HCT116 (cell line): ENCODE data around the gene CFAP97D1. TPM values are rescaled to one million over a fixed set of nuclear protein-coding genes. Genes with fewer than 3 reads are reported as not detected.

ENCODE experiments used
- ATAC-seq: fragments of 200-7000 bp; cut with Tn5 transposase; 2 replicates; pipeline ENCODE4 v1.9.1; 2020; ENCODE audit warnings: mild to moderate bottlenecking, moderate library complexity
- BruUV-seq: library from RNA; stranded (reverse); fragments of 400-500 nt; replicated peaks from 2 replicates; lab custom pipeline; 2021; lab: Mats Ljungman, UMichigan
- CTCF ChIA-PET: fragments of 300-600 bp; sonication (Branson Sonifier 250); formaldehyde crosslinking; loops from one replicate; lab custom pipeline; 2021; ENCODE audit warnings: antibody characterized with exemption; lab: Charles Lee
- POLR2A ChIA-PET: fragments of 300-600, 350-600 bp; sonication (Branson Sonifier 250); formaldehyde crosslinking; loops from one replicate; lab custom pipeline; 2021; ENCODE audit warnings: antibody characterized with exemption; lab: Charles Lee
- RAD21 ChIA-PET, 2 experiments: fragments of 300-600 bp; sonication (Branson Sonifier 250); formaldehyde crosslinking; loops; one replicate each; lab custom pipeline; 2023; ENCODE audit warnings: low total read pairs in 2 of 2; ENCODE audit not compliant: uncharacterized antibody in 2 of 2, unreplicated experiment in 2 of 2, low non-redundant PET in 1 of 2; lab: Charles Lee
- DNase-seq: peaks from one replicate; pipeline ENCODE4 v3.0.0-alpha.2; 2010; ENCODE audit warnings: low read depth, low spot score
- H2AFZ ChIP-seq: fragments of 200-600 bp; shearing (Covaris generic), sonication (generic); 2 replicates; pipeline ENCODE4 v1.6.1; 2017; ENCODE audit warnings: low read depth, mixed run types, mixed read lengths, antibody characterized with exemption, low read length; ENCODE audit not compliant: poor library complexity, severe bottlenecking
- H3K27ac ChIP-seq: 2 replicates; pipeline ENCODE4 v1.5.1; 2012; ENCODE audit warnings: low read depth, low read length
- H3K27me3 ChIP-seq: fragments of 200-600 bp; sonication (generic); 2 replicates; pipeline ENCODE4 v1.6.1; 2016; ENCODE audit warnings: mixed run types, low read length, mixed read lengths; ENCODE audit not compliant: insufficient read depth
- H3K36me3 ChIP-seq, 2 experiments: fragments of 200-500 bp in 1 of 2; fragments of 200-600 bp in 1 of 2; sonication (Bioruptor generic) in 1 of 2; sonication (generic) in 1 of 2; 2 replicates each; pipeline versions ENCODE4 v1.5.1 to v1.6.1; 2014 to 2016; ENCODE audit warnings: low read length in 2 of 2, inconsistent platforms in 1 of 2, mixed read lengths in 1 of 2, mixed run types in 1 of 2; ENCODE audit not compliant: insufficient read depth in 2 of 2, control insufficient read depth in 1 of 2
- H3K4me1 ChIP-seq, 2 experiments: fragments of 200-600 bp in 1 of 2; sonication (generic) in 1 of 2; 2 replicates each; pipeline versions ENCODE4 v1.5.1 to v1.6.1; 2012 to 2017; ENCODE audit warnings: low read length in 2 of 2, inconsistent platforms in 1 of 2, mild to moderate bottlenecking in 1 of 2, mixed read lengths in 1 of 2, mixed run types in 1 of 2, moderate library complexity in 1 of 2; ENCODE audit not compliant: insufficient read depth in 2 of 2, control insufficient read depth in 1 of 2
- H3K4me2 ChIP-seq: fragments of 200-600 bp; sonication (generic); 2 replicates; pipeline ENCODE4 v1.6.1; 2017; ENCODE audit warnings: mixed run types, low read length, mixed read lengths
- H3K4me3 ChIP-seq, 2 experiments: fragments of 200-600 bp in 1 of 2; sonication (generic) in 1 of 2; replicated peaks in 1 of 2; 2 replicates each; pipeline ENCODE4 v1.5.1; 2011 to 2016; ENCODE audit warnings: low read length in 2 of 2, control low read depth in 1 of 2, low read depth in 1 of 2, mild to moderate bottlenecking in 1 of 2, mixed read lengths in 1 of 2, mixed run types in 1 of 2
- H3K79me2 ChIP-seq: fragments of 200-600 bp; sonication (generic); 2 replicates; pipeline ENCODE4 v1.6.1; 2017; ENCODE audit warnings: mild to moderate bottlenecking, mixed run types, low read length, moderate library complexity, mixed read lengths; ENCODE audit not compliant: insufficient read depth
- H3K9ac ChIP-seq: fragments of 200-600 bp; sonication (generic); 2 replicates; pipeline ENCODE4 v1.6.1; 2016; ENCODE audit warnings: low read length, mixed read lengths
- H3K9me2 ChIP-seq: fragments of 200-600 bp; sonication (generic), shearing (Covaris generic); 2 replicates; pipeline ENCODE4 v1.6.1; 2017; ENCODE audit warnings: mixed run types, mild to moderate bottlenecking, moderate library complexity; ENCODE audit not compliant: insufficient read depth
- H3K9me3 ChIP-seq, 2 experiments: fragments of 200-500 bp in 1 of 2; fragments of 200-600 bp in 1 of 2; sonication (Bioruptor generic) in 1 of 2; sonication (generic) in 1 of 2; 2 replicates each; pipeline ENCODE4 v1.6.1; 2014 to 2017; ENCODE audit warnings: low read length in 2 of 2, mixed read lengths in 2 of 2, inconsistent platforms in 1 of 2, low read depth in 1 of 2, mild to moderate bottlenecking in 1 of 2, mixed run types in 1 of 2, moderate library complexity in 1 of 2; ENCODE audit not compliant: control insufficient read depth in 1 of 2, insufficient read depth in 1 of 2
- H4K20me1 ChIP-seq: fragments of 200-600 bp; sonication (generic), shearing (Covaris generic); 2 replicates; pipeline ENCODE4 v1.6.1; 2017; ENCODE audit warnings: mixed run types, mild to moderate bottlenecking, moderate library complexity; ENCODE audit not compliant: insufficient read depth
- CBX3 ChIP-seq: IDR thresholded peaks from 2 replicates; pipeline ENCODE4 v1.6.1; 2012; ENCODE audit warnings: low read depth
- CEBPB ChIP-seq: IDR thresholded peaks from 2 replicates; pipeline ENCODE4 v1.6.1; 2012; ENCODE audit warnings: low read depth
- CTCF ChIP-seq, 3 experiments: fragments of 200-600 bp in 1 of 3; sonication (generic) in 1 of 3; IDR thresholded peaks in 2 of 3; conservative IDR thresholded peaks in 1 of 3; 2 replicates each; pipeline ENCODE4 v1.5.1; 2012 to 2017; ENCODE audit warnings: low read depth in 2 of 3, low read length in 2 of 3, antibody characterized with exemption in 1 of 3, borderline replicate concordance in 1 of 3, control low read depth in 1 of 3, mild to moderate bottlenecking in 1 of 3, mixed read lengths in 1 of 3, mixed run types in 1 of 3, moderate library complexity in 1 of 3; ENCODE audit not compliant: insufficient read depth in 1 of 3
- EZH2 ChIP-seq: fragments of 200-600 bp; sonication (generic); IDR thresholded peaks from 2 replicates; pipeline ENCODE4 v1.6.1; 2017; ENCODE audit warnings: antibody characterized with exemption, mixed run types
- JUND ChIP-seq: IDR thresholded peaks from 2 replicates; pipeline ENCODE4 v1.6.1; 2012
- MAX ChIP-seq: IDR thresholded peaks from 2 replicates; pipeline ENCODE4 v1.6.1; 2012
- POLR2A ChIP-seq: IDR thresholded peaks from 2 replicates; pipeline ENCODE4 v1.7.0; 2011; ENCODE audit warnings: borderline replicate concordance; ENCODE audit not compliant: insufficient read depth, insufficient read length; ENCODE audit errors: extremely low read depth
- TCF7L2 ChIP-seq: IDR thresholded peaks from 2 replicates; pipeline ENCODE4 v1.7.0; 2011; ENCODE audit warnings: borderline replicate concordance, inconsistent platforms; ENCODE audit not compliant: insufficient read depth, insufficient read length; ENCODE audit errors: extremely low read depth
- ZFX ChIP-seq: fragments of 450-650 bp; IDR thresholded peaks from 2 replicates; pipeline ENCODE4 v1.6.1; 2017
- ZNF274 ChIP-seq: fragments of 200-500 bp; sonication (Bioruptor generic); IDR thresholded peaks from 2 replicates; pipeline ENCODE4 v1.6.1; 2014; ENCODE audit warnings: mild to moderate bottlenecking, low read depth, low read length, inconsistent platforms
- intact Hi-C: fragments of 100-400 bp; cut with micrococcal nuclease; formaldehyde crosslinking; loops from 2 replicates; pipeline ENCODE4 v1.10.0; 2022
- total RNA-seq: library from RNA; stranded (reverse); gene quantifications from one replicate; pipeline ENCODE4 v1.2.1, GENCODE V29; 2021; ENCODE audit not compliant: unreplicated experiment
- TF ChIP-seq, protein P1 (sequence below): IDR thresholded peaks from 2 replicates; pipeline ENCODE4 v1.6.1; 2012
- TF ChIP-seq, protein P2 (sequence below): IDR thresholded peaks from 2 replicates; pipeline ENCODE4 v1.6.1; 2012; ENCODE audit warnings: low read depth
- TF ChIP-seq, protein P3 (sequence below): IDR thresholded peaks from 2 replicates; pipeline ENCODE4 v1.6.1; 2011; ENCODE audit warnings: mild to moderate bottlenecking, low read length, moderate library complexity; ENCODE audit not compliant: insufficient replicate concordance; ENCODE audit errors: extremely low read depth

Gene CFAP97D1
- total RNA-seq, 1 experiment from 2014 or later: 0.15 TPM

GRCh38 chr17:43813386-43813785 lies 33.2 kb downstream of the CFAP97D1 start:
- H3K27me3 ChIP-seq: no peaks in the 10 kb centered on the region
- H3K27ac ChIP-seq: no peak overlapping the region
- no peak overlapping the region for H3K4me3 ChIP-seq
- H4K20me1 ChIP-seq: no peaks in the 10 kb centered on the region
- no peak overlapping the region for H3K9ac ChIP-seq
- ChIA-PET POLR2A (no interaction called here), RAD21 (no interaction called here), CTCF (interaction anchor here (0.9 kb wide), 1 partner anchor 33 kb away, joined by 3 read pairs; no protein-coding TSS in a partner anchor)
- peaks cover 0 to 9% of the 10 kb centered on the region in 2 experiments; a peak in 1 of 4 replicates for H3K4me1 ChIP-seq
- H2AFZ ChIP-seq: no peak overlapping the region
- ATAC-seq: no peak
- no peaks in the 10 kb centered on the region for H3K9me2 ChIP-seq
- no peak overlapping the region for H3K4me2 ChIP-seq
- no TSS peak for BruUV-seq
- intact Hi-C loops: no loop called here
- DNase-seq: no peak
- TF ChIP-seq CTCF (IDR thresholded peaks at IDR 0.05 in 2 of 3, conservative IDR thresholded peaks at IDR 0.05 in 1 of 3; ENCODE audit: borderline replicate concordance in 1 of 3, insufficient read depth in 1 of 3, low read depth in 2 of 3, low read length in 2 of 3): no peak
- TF ChIP-seq ZFX: no peak
- no peak for TF ChIP-seq MAX
- TF ChIP-seq, protein P1, sequence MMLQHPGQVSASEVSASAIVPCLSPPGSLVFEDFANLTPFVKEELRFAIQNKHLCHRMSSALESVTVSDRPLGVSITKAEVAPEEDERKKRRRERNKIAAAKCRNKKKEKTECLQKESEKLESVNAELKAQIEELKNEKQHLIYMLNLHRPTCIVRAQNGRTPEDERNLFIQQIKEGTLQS: no peak
- TF ChIP-seq, protein P2, sequence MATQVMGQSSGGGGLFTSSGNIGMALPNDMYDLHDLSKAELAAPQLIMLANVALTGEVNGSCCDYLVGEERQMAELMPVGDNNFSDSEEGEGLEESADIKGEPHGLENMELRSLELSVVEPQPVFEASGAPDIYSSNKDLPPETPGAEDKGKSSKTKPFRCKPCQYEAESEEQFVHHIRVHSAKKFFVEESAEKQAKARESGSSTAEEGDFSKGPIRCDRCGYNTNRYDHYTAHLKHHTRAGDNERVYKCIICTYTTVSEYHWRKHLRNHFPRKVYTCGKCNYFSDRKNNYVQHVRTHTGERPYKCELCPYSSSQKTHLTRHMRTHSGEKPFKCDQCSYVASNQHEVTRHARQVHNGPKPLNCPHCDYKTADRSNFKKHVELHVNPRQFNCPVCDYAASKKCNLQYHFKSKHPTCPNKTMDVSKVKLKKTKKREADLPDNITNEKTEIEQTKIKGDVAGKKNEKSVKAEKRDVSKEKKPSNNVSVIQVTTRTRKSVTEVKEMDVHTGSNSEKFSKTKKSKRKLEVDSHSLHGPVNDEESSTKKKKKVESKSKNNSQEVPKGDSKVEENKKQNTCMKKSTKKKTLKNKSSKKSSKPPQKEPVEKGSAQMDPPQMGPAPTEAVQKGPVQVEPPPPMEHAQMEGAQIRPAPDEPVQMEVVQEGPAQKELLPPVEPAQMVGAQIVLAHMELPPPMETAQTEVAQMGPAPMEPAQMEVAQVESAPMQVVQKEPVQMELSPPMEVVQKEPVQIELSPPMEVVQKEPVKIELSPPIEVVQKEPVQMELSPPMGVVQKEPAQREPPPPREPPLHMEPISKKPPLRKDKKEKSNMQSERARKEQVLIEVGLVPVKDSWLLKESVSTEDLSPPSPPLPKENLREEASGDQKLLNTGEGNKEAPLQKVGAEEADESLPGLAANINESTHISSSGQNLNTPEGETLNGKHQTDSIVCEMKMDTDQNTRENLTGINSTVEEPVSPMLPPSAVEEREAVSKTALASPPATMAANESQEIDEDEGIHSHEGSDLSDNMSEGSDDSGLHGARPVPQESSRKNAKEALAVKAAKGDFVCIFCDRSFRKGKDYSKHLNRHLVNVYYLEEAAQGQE: no peak
- no peak for TF ChIP-seq POLR2A
- TF ChIP-seq EZH2: no peak
- TF ChIP-seq TCF7L2: no peak
- TF ChIP-seq ZNF274: no peak
- TF ChIP-seq, protein P3, sequence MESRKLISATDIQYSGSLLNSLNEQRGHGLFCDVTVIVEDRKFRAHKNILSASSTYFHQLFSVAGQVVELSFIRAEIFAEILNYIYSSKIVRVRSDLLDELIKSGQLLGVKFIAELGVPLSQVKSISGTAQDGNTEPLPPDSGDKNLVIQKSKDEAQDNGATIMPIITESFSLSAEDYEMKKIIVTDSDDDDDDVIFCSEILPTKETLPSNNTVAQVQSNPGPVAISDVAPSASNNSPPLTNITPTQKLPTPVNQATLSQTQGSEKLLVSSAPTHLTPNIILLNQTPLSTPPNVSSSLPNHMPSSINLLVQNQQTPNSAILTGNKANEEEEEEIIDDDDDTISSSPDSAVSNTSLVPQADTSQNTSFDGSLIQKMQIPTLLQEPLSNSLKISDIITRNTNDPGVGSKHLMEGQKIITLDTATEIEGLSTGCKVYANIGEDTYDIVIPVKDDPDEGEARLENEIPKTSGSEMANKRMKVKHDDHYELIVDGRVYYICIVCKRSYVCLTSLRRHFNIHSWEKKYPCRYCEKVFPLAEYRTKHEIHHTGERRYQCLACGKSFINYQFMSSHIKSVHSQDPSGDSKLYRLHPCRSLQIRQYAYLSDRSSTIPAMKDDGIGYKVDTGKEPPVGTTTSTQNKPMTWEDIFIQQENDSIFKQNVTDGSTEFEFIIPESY: no peak
- no peak for TF ChIP-seq CEBPB
- no peak for TF ChIP-seq CBX3
- no peak for TF ChIP-seq JUND
- H3K79me2 ChIP-seq: no peaks in the 10 kb centered on the region
- peaks cover 2 to 22% of the 10 kb centered on the region in 2 experiments; a peak in 3 of 4 replicates for H3K36me3 ChIP-seq
- H3K9me3 ChIP-seq: no peaks in the 10 kb centered on the region
